Stimulated activated CD4-positive, alpha-beta T cell treated with anti-CD3 and anti-CD28 coated beads, Interleukin-1b, Interleukin-23, amount 100 ng/mL, for 48 hours (primary cell): ENCODE data around the gene MYDGF.
"Not testable (repeated sequence)": the region's sequence is repeated elsewhere in the genome, so short reads cannot be mapped to it uniquely, and the experiment has no call there.

Experiments
- DNase-seq: peaks from one replicate; pipeline ENCODE4 v3.0.0-alpha.2; 2020

The MYDGF gene

DNA sequence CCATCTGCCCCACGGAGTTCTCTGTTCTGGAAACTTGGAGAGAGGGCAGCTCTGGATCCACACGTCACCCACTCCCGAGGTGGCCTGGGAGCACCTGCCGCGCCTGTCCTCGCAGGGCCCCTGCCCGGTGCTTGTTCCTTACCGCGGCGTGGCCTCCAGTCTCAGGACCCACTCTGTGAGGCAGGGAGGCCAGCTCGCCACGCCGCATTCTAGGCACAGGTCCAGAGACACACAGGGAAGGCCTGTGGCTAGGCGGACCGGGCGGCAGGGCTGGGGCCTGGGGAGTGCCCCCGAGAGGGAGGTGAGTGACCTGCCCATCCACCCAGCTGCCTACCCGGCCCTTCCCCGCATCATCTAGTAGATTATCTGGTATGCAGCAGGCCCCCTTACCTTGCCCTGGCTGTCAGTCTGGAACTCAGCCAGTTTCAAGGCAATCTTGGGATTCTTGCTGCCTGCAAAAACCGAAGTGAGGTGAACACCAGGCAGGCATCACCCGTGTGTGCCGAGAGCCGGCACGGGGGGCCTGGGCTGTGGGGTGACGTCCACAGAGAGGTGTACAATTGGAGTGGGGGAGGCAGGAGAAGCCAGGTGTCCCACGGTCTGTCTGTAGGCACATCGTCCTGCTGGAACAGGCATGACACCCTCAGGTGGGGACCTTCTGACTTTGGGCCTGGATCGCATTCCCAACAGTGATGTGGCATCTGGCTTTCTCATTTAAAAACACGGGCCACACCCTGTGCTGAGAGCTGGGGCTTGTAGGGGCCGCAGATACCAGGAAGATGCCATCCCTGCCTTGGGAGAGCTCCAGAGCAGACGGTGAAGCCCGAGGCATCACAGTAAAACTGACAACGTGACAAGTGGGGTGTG lies 29.9 kb upstream of the MYDGF start:
- DNase-seq: no peak

DNA sequence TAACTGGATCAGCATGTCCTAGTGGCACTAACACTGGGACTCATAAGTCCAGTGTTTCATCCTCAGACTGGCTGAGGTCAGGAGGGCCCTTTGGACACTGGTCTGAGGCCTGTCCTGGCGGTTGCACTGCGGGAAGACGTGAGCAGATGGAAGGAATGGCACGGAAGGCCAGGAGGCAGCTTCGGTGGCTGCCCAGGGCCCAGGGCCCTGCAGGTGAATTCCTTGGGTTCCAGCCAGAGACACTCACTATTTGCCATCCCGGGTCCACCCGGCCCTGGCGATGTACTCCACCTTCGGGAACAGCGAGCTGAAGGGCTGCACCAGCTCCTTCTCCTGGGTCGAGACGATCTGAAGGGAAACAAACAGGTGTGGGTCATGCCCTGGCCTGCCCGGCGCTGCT lies 27.2 kb upstream of the MYDGF start:
- DNase-seq: no peak

DNA sequence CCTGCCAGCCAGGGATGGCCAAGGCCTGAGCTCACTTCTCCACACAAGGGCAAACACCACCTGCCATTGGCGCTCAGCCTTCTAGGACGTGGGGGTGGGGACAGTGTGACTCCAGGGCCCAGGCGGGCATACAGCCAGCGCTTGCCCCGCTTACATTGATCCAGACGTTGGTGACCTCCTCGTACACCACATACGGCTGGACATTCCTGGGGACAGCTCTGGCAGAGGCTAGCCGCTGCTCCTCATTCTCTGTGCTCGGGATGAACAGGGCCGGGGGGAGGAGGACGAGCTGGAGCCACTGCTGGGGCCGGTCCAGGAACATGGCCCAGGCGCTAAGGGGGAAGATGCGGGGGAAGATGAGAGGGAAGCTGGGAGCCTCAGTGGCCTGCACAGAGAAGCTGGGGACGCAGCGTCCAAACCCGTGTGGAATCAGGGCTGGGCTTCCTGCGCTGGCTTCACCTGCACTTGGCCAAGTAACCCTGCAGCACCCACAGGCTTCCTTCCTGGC lies 25.1 kb upstream of the MYDGF start:
- no peak for DNase-seq

DNA sequence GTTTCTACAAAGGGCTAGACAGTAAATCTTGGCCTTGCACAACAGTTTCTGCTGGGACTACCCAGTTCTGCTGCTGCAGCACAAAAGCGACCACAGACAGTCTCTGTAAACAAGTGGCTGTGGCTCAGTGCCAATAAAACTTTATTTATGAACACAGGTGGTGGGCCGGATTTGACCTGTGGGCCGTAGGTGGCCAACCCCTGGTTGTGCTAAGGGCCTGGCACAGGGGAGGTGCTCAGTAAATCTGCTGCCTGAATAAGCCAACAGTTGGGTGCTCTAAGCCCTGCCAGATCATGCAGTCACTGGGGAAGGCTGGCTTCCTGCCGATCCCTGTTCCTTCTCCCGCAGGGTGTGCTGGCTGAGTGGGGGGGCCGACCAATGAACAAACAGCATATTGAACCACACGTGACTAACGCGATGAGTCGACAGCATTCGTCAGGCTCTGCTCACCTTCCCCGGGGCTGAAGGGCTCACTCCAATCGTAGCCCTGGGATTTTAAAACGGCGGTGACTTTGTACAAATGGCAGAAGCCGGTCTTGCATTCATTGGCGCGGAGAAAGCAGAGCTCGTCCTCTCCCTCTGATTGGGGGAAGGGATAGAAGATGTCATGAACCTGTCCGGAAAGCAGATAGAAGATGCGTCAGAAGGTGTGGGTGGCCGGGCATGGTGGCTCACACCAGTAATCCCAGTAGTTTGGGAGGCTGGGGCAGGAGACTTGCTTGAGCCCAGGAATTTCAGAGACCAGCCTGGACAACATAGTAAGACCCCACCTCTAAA lies 24.3 kb upstream of the MYDGF start:
- DNase-seq: no peak

DNA sequence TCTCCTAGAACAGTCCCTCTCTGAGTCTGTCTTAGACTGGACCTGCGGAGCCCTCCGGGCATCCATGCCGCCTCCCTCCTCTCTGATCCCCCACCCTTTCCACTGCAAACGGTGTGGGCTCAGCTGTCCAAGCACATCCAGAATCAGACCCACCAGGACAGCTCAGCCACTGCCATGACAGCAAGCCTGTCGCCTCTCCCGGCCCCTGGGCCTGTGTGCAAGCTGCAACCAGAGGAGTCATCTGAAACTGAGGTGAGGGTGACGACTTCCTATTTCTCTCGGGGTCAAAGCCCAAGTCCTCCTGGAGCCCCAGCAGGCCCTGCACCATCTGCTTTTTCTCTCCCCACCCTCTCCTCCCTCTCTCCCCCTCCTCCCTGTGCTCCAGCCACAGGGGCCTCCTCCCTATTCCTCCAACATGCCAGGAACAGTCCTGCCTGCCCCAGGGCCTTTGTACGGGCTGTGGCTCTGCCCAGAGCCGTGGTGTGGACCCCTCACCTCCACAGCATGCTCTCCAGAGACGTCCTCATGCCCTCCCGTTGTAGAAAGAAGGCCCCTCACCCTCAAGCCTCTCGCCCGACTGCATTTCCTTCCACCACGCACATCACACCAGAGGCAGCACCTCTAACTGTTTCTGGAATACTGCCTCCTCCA lies 23.5 kb upstream of the MYDGF start:
- DNase-seq: no peak

DNA sequence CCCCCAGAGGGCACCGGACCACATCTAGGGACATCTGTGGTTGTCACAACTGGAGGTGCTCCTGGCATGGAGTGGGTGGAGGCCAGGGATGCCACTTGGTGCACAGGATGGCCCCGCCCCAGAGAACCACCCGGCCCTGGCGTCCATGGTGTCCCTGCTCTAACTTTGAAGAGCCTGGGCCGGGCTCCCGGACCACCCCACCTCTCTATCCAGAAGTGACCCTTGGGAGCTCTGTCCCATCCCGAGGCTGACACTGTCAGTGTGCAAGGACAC lies 22.9 kb upstream of the MYDGF start:
- DNase-seq: no peak

DNA sequence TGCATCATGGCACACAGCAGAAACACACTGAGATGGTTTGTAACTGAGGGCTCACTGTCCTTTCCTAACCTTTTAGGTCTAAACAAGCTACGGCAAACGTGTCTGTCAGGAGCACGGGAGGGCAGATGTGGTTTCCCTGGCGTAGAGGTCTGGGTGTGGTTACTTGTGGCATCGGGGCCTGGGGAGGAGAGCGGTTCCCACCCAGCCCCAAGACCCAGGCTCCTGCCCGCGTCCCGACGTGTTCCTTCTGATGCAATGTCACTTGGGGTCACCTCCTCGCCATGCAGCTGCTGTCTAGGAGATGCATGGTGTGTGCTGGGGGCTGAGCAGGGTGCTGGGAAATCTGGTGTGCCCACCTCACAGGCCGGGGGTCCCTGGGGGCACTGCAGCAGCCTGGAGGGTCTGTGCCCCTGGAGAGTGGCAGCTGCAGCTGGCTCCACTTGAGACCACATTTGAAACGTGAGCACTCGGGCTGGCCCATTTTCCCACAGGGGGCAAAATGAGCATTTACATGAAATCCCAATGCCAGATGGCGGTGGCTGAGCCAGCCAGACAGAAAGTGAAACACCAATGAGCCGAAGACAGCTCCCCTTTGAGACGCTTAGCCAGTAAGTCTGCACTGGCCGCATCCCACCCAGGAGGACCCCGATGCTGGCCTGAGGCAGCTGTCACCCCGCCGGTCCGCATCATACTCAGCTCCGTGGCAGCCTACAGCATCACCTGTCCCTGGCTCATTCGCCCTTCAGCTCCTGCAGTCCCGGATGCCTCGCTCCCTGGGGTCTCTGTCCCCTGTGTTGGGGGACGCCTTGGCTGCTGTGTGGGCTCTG lies 22.3 kb upstream of the MYDGF start:
- DNase-seq: no peak

DNA sequence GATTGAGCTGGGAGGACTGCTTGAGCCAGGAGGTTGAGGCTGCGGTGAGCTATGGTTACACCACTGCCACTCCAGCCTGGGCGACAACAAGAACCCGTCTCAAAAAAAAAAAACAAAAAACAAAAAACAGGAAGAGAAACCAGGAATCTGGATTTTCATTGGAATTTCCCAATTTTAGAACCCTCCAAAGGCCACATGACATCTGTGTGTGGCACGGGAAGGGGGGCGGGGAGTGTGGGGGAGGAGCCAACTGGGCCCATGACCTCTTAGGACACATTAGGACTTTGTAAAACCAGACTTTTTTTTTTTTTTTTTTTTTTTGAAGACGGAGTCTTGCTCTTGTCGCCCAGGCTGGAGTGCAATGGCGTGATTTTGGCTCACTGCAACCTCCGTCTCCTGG lies 21.2 kb upstream of the MYDGF start:
- DNase-seq: no peak

DNA sequence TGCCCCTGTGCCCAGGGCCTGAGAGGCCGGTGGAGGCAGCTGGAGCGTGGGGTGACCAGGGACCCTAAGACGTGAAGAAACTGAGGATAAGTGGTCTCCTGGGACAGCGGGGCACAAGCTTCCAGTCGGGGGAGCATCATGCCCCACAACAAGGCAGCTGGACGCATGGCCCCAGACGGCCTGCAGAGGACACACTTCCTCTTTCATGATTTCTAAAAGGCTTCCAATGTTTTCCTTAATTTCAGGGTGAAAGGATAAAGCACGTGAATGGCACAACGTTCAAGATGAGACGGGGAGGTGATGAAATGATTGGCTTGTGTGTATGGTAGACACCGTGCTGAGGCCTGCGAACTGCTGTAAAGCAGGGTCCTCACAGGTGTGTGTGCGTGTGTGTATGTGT lies 20.2 kb upstream of the MYDGF start:
- no peak for DNase-seq

DNA sequence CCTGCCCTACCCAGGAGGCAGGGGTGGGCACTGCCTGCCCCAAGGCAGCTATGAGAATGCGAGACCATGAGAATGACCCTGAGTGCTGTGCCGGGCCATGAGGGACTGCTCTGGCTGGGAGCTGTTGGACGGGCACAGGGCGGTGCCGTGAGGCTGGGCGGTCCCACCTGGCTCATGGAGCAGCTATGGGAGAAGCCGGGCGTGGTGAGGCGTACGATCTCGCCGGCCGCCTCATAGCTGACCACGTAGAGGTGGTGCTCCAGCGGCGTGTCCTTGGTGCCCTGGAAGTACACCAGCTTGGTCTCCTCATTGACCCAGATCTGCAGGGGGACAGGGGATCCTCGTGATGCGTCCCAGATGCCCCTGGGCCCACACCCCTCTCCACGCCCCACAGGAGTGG lies 19.3 kb upstream of the MYDGF start:
- no peak for DNase-seq

DNA sequence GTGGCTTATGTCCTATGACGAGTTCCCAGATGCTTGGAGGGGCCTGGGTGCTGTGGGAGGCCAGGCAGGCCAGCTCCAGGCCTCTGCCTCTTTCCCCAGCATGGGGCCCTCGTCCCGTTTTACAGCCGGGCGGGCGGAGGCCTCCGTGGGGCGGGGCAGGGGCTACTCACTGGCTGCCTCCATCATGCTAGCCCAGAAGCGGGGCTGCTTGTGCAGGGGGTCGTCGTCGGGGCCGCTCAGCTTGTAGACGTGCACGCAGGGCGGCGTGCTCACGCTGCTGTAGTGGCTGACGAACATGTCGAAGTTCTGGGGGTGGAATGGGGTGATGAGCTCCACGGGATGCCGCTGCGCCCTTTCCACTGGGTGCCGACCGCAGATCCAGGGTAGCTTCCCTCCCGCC lies 18.4 kb upstream of the MYDGF start:
- DNase-seq: no peak

DNA sequence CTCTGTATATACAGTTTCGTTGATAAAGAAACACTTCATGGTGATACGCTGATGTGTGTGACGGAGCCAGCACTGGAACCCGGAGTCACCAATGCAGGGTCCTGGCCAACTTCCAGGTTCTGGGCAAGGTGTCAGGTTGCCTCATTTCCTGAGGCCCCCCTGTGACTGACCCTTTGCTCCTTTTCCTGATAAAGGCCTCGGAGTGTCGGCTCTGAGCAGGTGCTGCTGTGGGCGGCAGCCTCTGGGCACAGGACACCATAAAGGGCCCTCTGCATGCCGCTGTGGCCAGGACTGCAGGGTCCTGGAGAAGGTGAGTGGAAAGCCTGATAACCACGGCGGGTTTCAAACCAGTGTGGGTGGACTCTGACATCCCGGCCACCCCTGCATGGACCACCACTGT lies 17.3 kb upstream of the MYDGF start:
- DNase-seq: no peak

DNA sequence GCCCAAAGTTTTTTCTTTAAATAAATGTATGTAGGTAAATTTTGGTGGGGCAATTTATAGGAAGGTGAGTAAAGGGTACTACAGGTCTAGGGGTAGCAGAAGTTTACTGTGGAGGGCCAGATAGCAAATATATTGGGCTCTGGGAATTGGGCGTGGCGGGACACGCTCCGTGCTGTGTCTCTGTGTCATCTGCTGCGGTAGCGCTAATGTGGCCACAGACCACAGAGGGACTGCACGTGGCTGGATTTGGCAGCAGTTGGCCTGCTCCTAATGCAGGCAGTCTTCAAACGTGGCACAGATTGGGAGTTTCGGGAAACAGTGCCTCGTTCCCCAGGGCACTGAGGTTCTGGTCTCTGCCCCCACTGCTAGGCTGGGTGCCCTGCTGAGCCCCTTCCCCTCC lies 16.6 kb upstream of the MYDGF start:
- no peak for DNase-seq

DNA sequence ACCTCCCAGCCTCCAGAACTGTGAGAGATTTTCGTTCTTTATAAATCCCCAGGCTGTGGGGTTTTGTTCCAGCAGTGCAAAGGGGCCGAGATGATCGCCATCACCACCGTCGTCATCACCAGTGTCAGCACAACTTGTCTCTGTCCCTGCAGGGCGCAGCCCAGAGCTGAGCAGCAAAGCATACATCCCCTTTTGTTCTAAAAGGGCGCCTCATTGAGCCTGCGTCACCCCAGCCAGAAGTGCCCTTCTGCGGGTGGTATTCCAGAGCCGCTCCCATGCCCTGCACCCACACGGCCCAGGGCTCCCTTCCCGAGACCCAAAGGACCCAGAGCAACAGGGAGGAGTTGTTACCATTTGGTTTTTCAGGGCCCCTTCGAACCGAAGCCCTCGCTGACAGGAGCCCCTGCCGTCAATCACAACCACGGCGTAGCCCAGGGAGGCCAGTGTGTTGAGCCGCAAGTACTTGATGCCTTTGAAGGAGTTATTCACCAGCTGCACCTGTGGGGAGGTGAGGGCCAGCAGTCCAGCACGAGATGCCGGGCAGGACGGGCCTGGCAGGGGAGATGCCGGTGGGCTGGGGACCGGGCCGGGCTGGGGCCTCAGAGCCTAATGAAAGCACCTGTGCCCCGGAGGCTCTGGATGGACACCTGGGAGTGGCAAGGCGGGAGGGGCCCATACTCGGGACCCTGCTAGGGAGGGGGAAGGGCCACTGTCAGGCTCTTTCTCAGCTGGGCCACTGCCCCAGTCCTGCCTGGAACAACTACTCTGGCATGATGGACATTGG lies 14.4 kb upstream of the MYDGF start:
- DNase-seq: no peak

DNA sequence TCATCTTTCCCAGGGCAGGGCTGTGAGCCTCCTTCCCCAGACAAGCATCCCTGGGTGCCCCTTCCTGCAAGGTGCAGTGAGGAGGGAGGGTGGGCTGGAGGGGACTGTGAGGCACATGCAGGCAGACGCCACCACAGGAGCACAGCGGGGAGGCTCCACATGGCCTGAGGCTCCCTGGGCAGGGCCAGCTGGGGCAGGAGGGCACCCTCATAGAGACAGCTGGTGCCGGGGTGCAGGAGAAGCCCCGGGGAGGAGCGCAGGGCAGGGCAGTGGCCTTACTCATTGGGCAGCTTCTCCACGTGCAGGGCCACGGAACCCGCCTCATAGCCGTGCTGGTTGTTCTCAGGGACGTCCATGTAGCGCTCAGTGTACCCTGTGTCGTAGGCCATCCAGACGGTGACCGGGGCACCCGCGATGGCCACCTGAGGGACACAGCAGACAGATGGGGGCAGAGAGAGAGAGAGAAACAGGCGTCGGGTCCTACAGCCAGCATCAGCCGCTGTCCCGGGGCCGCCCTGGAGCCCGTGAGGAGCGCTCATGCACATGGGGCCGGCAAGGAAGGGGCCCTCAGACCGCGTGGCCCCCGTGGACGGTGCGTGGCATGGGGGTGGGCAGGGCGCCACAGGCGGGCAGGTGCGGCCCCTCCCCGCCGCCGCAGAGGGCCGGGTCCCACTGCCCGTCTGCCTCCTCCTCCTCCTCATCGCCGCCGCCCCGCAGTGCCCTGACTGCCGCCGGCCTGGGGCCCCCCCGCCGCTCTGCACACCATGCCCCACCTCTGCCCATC lies 12.5 kb upstream of the MYDGF start:
- DNase-seq: no peak

DNA sequence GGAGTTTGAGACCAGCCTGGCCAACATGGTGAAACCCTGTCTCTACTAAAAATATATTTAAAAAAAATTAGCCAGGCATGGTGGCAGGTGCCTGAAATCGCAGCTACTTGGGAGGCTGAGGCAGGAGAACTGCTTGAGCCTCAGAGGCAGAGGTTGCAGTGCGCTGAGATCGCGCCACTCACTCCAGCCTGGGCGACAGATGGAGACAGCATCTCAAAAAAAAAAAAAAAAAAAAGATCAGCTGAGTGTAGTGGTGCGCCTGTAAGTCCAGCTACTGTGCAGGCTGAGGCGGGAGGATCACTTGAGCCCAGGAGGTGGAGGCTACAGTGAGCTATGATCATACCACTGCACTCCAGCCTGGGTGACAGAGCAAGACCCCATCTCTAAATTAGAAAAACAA lies 9.9 kb upstream of the MYDGF start:
- DNase-seq: not testable (repeated sequence)

DNA sequence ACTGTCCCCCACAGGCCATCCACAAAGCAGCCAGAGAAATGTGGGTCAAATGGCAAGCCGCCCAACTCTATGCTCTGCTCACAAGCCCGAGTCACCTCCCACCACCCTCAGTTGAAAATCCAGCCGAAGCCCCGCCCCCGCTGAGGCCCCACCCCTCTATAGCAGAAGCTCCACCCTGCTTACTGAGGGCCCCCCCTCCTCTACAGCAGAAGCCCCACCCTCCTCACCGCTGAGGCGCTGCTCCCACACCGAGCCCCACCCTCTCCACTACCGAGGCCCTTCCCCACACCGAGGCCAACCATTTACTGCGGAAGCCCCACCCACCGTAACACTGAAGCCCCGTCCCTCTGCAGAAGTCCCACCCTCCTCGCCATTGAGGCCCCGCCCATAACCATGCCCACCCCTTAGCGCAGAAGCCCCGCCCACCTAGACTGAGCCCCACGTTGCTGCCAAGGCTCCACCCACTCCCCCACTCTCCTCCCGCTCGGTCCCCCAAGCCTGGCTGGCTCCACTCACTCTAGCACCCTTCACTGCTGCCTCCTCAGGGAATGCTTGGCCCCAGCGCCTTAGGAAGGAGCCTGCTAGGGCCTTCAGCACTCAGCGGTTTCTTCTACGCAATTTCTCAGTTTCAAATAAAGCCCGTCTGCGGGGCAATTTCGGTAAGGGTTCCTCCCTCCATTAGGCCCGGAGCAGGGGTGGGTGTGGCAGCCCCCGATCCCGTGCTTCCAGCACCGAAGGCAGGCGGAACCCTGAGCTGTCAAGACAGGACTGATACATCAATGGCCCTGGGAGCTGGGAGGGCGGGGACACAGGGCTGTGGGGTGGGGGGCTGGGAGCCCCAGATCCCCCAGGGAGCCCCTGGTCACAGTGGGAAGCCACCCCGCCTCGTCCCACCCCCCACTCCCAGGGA lies 9.0 kb upstream of the MYDGF start:
- peak; percentile 33 for DNase-seq

DNA sequence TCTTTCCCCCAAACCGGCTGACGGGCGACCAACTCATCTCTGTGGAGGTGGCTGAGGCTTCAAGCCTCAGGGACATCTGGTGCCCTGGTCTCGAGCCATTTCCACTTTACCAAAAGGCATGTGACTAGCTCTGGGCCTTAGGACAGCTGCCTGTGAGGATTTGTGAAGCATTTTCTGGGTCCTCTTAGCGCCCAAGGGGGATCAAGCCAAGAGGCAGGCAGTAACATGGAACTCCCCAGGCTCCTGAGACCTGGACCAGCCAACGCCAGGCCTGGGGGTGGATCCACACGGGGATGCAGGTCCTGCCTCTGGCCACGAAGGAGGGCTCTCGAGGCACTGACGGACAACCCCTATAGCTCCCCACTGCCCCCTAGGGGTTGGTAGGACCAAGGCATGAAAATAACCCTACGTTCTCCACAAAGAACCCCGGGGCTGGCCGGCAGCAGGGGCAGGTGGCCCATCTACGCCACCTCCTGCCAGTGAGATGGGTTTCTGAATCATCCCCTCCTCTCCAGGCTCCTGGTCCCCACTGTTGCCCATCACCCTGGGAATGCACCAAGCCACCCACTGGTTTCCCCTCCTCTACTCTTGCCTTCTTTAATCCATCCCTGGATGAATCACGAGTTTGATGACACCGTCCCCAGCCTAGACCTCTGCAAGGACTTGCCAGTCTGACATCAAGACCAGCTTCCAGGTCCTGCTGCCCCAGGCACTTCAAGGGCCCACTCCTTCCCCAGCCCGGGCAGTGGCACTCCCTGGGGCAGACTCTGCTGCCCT lies 7.0 kb upstream of the MYDGF start:
- peak; percentile 30 for DNase-seq

DNA sequence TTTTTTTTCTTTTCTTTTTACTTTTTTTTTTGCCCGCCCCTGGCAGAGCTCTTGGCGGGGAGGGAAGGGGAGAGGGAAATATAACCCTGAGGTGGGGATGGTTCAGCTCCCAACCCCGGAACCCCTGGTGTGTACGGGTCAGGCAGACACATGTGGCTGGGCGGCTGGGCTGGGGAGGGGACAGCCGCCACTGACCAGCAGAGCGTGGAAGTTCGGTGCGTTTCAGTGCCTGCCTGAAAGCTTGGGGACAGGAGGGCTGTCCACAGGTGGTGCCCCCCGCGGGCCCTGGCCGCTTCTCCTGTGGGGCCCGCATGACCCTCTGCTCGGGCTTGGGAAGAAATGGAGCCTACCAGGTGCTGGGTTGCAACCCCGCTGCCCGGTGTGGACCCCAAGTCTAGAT lies 5.2 kb upstream of the MYDGF start:
- DNase-seq: no peak
